Stimulated activated CD8-positive, alpha-beta memory T cell treated with anti-CD3 and anti-CD28 coated beads, Interleukin-12 subunit alpha, Interleukin-12 subunit beta, amount 100 ng/mL, for 4 hours (primary cell): Measurements from ENCODE around the gene STAT6.

Source experiments
- DNase-seq: peaks from one replicate; pipeline ENCODE4 v3.0.0-alpha.2; 2020; ENCODE audit warnings: low read depth

Gene STAT6

GRCh38 chr12:57048423-57049118, 62.6 kb downstream of the STAT6 start:
- DNase-seq, result no peak

- DNase-seq, result no peak
Measured at GRCh38 chr12:57047981-57048380, 63.2 kb downstream of the STAT6 start.

- DNase-seq, result peak; percentile 5
Measured at GRCh38 chr12:57046947-57047890, 63.9 kb downstream of the STAT6 start.

GRCh38 chr12:57046086-57046791, 64.9 kb downstream of the STAT6 start:
- no peak for DNase-seq
